Smooth muscle cell (in vitro differentiated cells): ENCODE data around the gene ITGBL1. TPM values are rescaled to one million over a fixed set of nuclear protein-coding genes. Genes with fewer than 3 reads are reported as not detected.

ENCODE experiments used
- DNase-seq: peaks from one replicate; lab custom pipeline; 2025; ENCODE audit not compliant: unreplicated experiment; lab: John Stamatoyannopoulos, UW
- H2AFZ ChIP-seq: fragments of 200-600 bp; sonication (generic); 2 replicates; pipeline ENCODE4 v1.6.0; 2016; ENCODE audit warnings: antibody characterized with exemption, low read depth, mild to moderate bottlenecking
- H3F3A ChIP-seq: fragments of 200-600 bp; sonication (generic); 2 replicates; pipeline ENCODE4 v1.6.0; 2017; ENCODE audit warnings: antibody characterized with exemption, low read depth
- H3K27ac ChIP-seq: fragments of 200-600 bp; sonication (generic); 2 replicates; pipeline ENCODE4 v1.5.1; 2016; ENCODE audit warnings: low read depth, mild to moderate bottlenecking
- H3K27me3 ChIP-seq: fragments of 200-600 bp; sonication (generic); 2 replicates; pipeline ENCODE4 v1.6.1; 2016; ENCODE audit warnings: low read depth, mild to moderate bottlenecking
- H3K36me3 ChIP-seq: fragments of 200-600 bp; sonication (generic); 2 replicates; pipeline ENCODE4 v1.5.1; 2016; ENCODE audit warnings: low read depth
- H3K4me1 ChIP-seq: fragments of 200-600 bp; sonication (generic); 2 replicates; pipeline ENCODE4 v1.5.1; 2016; ENCODE audit warnings: low read depth
- H3K4me2 ChIP-seq: fragments of 200-600 bp; sonication (generic); 2 replicates; pipeline ENCODE4 v1.6.0; 2016; ENCODE audit warnings: mild to moderate bottlenecking
- H3K4me3 ChIP-seq: fragments of 200-600 bp; sonication (generic); 2 replicates; pipeline ENCODE4 v1.5.1; 2016; ENCODE audit warnings: mild to moderate bottlenecking
- H3K79me2 ChIP-seq: fragments of 200-600 bp; sonication (generic); 2 replicates; pipeline ENCODE4 v1.6.0; 2016; ENCODE audit warnings: low read depth, mild to moderate bottlenecking
- H3K9ac ChIP-seq: fragments of 200-600 bp; sonication (generic); 2 replicates; pipeline ENCODE4 v1.6.0; 2016; ENCODE audit warnings: low read depth
- H3K9me3 ChIP-seq: fragments of 200-600 bp; sonication (generic); replicated peaks from 2 replicates; pipeline ENCODE4 v1.5.1; 2016; ENCODE audit warnings: low read depth
- H4K20me1 ChIP-seq: fragments of 200-600 bp; sonication (generic); 2 replicates; pipeline ENCODE4 v1.6.0; 2016; ENCODE audit warnings: low read depth
- CTCF ChIP-seq: fragments of 200-600 bp; sonication (generic); IDR thresholded peaks from 2 replicates; pipeline ENCODE4 v1.5.1; 2017; ENCODE audit warnings: borderline replicate concordance, mild to moderate bottlenecking, antibody characterized with exemption; ENCODE audit not compliant: insufficient read depth, poor library complexity, severe bottlenecking
- WGBS: methylation state at CpG from one replicate; pipeline ENCODE4 v1.1.7; 2016; ENCODE audit warnings: low lambda C conversion rate; 5-methylcytosine and 5-hydroxymethylcytosine counted together
- polyA plus RNA-seq: library from polyadenylated mRNA; unstranded; fragments of >200 nt; fragmentation: Nextera tagmentation; extraction: Ambion mirVana; gene quantifications from 2 replicates; pipeline ENCODE4 v1.2.1, GENCODE V29; 2016
- total RNA-seq: library from RNA; depleted of rRNA; stranded (reverse); fragments of >200 nt; gene quantifications from 2 replicates; pipeline ENCODE4 v1.2.3, GENCODE V29; 2014

Gene ITGBL1
- total and polyA plus RNA-seq, 2 experiments from 2014 or later = 0.29 TPM; not detected in 1

DNA sequence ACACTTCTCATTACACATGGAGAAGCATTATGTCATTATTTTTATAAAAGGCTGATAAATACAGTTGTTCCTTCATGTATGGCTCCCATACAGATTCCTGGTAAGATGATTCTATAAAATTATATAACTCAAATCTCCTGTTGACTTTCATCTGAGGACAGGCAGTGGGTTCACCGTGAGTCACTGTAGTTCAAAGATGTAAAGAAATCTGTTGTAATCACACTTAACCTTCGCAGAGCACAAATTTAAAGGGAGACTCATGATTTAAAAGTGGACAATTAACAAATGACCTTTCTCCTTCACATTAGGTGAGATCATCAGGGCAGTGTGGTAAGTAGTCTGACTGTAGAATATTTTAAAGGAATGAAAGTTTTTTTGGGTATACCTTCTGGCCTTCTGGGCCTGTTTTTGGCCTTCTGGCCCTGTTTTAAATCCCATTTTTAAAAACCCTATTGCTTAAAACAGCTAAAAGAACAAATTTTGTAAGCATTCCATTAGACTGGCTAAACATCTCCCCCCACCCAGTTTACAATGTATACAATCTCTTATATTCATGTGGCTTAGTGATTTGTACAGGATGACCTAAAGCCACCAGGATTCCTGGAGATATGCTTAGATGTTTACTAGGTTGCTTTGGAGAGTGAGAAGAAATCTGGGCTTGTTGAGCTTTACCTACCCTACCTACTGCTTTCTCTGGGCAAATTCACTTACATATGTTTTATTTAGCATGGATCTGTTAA, 171.2 kb downstream of the ITGBL1 start:
- no peaks in the 10 kb centered on the region for H3K27me3 ChIP-seq
- no peaks in the 10 kb centered on the region for H3K79me2 ChIP-seq
- H3K4me3 ChIP-seq = no peak overlapping the region
- no peaks in the 10 kb centered on the region for H4K20me1 ChIP-seq
- H3K27ac ChIP-seq = peak overlapping the region; percentile 49
- no peak for DNase-seq
- peak overlapping the region; percentile 69 for H3K4me2 ChIP-seq
- no peaks in the 10 kb centered on the region for H3K4me1 ChIP-seq
- peak overlapping the region; percentile 12 for H3K9ac ChIP-seq
- H3K9me3 ChIP-seq = no peaks in the 10 kb centered on the region
- H3K36me3 ChIP-seq = no peaks in the 10 kb centered on the region
- H2AFZ ChIP-seq = peak overlapping the region; percentile 90
- WGBS = 14% methylated on average over 2 of the region's 2 CpGs
- TF ChIP-seq CTCF = no peak
- H3F3A ChIP-seq = no peaks in the 10 kb centered on the region

DNA sequence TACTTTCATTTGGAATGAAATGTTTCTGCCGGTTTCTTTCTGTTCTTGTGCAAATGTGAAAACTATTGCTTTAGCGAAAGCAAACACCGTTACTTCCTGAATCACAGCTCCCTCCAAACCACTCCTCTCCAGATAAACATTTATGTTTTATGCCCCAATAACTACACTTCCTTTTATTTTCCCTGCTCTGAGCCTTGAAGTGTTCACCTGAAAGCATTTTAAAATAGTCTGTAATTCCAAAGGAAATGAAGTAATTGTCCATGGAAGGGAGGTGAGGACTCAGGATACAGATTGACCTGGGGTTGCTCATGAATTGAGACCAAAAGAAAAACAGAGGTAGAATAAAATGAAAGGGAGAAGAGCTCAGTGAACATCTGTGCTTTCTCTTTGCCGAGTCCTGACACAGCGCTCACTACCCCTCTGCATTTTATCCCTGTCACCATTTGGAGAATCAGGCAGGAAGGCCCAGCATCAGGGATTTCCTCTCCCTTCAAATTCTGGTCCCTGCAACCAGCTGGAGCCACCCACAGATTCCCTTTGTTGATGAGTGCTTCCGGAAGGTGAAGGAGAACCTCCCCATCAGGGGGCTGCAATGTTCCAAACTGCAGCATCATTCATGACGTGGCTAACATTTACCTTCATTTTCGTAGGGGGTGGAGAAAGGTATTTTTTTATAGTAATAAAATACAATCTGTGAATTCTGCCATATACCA, 171.9 kb downstream of the ITGBL1 start:
- Histone ChIP-seq H3K4me2 (peak overlapping the region; percentile 69), H3K27ac (peak overlapping the region; percentile 49), H2AFZ (peak overlapping the region; percentile 90), H3K9me3 (no peaks in the 10 kb centered on the region), H3K79me2 (no peaks in the 10 kb centered on the region), H3K27me3 (no peaks in the 10 kb centered on the region), H3K36me3 (no peaks in the 10 kb centered on the region), H3F3A (no peaks in the 10 kb centered on the region), H3K4me3 (no peak overlapping the region), H3K4me1 (no peaks in the 10 kb centered on the region), H3K9ac (peak overlapping the region; percentile 12), H4K20me1 (no peaks in the 10 kb centered on the region)
- WGBS = 68% methylated on average over 8 of the region's 8 CpGs
- no peak for DNase-seq
- TF ChIP-seq CTCF = no peak

GRCh38 chr13:101624981-101625380, 172.5 kb downstream of the ITGBL1 start:
- Histone ChIP-seq H3K27me3 (no peaks in the 10 kb centered on the region), H3K36me3 (no peaks in the 10 kb centered on the region), H3K27ac (no peak overlapping the region), H3K9ac (no peak overlapping the region), H2AFZ (no peak overlapping the region), H4K20me1 (no peaks in the 10 kb centered on the region), H3K4me2 (no peak overlapping the region), H3K79me2 (no peaks in the 10 kb centered on the region), H3K4me1 (no peaks in the 10 kb centered on the region), H3K9me3 (no peaks in the 10 kb centered on the region), H3F3A (no peaks in the 10 kb centered on the region), H3K4me3 (no peak overlapping the region)
- no peak for DNase-seq
- WGBS = 81% methylated on average over 3 of the region's 3 CpGs
- TF ChIP-seq CTCF = no peak
